ENCODE measurements around the gene C12orf76.

DNA sequence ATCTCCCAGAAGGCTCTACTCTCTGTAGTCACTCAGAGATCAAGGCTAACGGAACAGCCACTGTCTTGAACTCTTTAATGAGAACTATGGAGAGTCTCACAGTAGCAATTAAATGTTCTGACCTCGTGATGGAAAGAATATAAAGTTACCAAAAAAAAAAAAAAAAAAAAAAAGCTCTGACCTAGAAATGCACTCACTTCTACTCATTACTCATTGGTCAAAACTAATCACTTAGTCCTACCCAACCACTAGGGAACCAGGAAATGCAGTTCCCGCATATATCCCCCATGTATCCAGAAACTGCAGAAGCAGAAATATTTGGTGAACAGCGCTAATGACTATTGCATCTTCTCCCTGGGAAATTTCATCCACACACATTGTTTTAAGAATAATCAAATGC, 29.5 kb upstream of the C12orf76 start:
- no peak for TF ChIP-seq CTCF (CRISPR knock-in tag; IDR thresholded peaks at IDR 0.05)
- TF ChIP-seq ZMYM4 (CRISPR knock-in tag; IDR thresholded peaks at IDR 0.05) = no peak
- TF ChIP-seq, protein P1, sequence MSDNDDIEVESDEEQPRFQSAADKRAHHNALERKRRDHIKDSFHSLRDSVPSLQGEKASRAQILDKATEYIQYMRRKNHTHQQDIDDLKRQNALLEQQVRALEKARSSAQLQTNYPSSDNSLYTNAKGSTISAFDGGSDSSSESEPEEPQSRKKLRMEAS (IDR thresholded peaks at IDR 0.05) = no peak
- TF ChIP-seq, protein P2, sequence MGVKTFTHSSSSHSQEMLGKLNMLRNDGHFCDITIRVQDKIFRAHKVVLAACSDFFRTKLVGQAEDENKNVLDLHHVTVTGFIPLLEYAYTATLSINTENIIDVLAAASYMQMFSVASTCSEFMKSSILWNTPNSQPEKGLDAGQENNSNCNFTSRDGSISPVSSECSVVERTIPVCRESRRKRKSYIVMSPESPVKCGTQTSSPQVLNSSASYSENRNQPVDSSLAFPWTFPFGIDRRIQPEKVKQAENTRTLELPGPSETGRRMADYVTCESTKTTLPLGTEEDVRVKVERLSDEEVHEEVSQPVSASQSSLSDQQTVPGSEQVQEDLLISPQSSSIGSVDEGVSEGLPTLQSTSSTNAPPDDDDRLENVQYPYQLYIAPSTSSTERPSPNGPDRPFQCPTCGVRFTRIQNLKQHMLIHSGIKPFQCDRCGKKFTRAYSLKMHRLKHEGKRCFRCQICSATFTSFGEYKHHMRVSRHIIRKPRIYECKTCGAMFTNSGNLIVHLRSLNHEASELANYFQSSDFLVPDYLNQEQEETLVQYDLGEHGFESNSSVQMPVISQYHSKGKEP (CRISPR knock-in tag; IDR thresholded peaks at IDR 0.05) = no peak
- TF ChIP-seq, protein P3, sequence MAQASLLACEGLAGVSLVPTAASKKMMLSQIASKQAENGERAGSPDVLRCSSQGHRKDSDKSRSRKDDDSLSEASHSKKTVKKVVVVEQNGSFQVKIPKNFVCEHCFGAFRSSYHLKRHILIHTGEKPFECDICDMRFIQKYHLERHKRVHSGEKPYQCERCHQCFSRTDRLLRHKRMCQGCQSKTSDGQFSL (CRISPR knock-in tag; IDR thresholded peaks at IDR 0.05) = no peak
- TF ChIP-seq PHB2 (IDR thresholded peaks at IDR 0.05; ENCODE audit: partially characterized antibody) = no peak
- TF ChIP-seq, protein P4, sequence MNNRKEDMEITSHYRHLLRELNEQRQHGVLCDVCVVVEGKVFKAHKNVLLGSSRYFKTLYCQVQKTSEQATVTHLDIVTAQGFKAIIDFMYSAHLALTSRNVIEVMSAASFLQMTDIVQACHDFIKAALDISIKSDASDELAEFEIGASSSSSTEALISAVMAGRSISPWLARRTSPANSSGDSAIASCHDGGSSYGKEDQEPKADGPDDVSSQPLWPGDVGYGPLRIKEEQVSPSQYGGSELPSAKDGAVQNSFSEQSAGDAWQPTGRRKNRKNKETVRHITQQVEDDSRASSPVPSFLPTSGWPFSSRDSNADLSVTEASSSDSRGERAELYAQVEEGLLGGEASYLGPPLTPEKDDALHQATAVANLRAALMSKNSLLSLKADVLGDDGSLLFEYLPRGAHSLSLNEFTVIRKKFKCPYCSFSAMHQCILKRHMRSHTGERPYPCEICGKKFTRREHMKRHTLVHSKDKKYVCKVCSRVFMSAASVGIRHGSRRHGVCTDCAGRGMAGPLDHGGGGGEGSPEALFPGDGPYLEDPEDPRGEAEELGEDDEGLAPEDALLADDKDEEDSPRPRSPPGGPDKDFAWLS (CRISPR knock-in tag; IDR thresholded peaks at IDR 0.05; ENCODE audit: borderline replicate concordance) = no peak
- no peak for TF ChIP-seq ZNF3 (CRISPR knock-in tag; IDR thresholded peaks at IDR 0.05)
- no peak for TF ChIP-seq POLR2A (IDR thresholded peaks at IDR 0.05; ENCODE audit: insufficient read depth in 1 of 2, low read depth in 2 of 2, low read length in 2 of 2)
- TF ChIP-seq, protein P5, sequence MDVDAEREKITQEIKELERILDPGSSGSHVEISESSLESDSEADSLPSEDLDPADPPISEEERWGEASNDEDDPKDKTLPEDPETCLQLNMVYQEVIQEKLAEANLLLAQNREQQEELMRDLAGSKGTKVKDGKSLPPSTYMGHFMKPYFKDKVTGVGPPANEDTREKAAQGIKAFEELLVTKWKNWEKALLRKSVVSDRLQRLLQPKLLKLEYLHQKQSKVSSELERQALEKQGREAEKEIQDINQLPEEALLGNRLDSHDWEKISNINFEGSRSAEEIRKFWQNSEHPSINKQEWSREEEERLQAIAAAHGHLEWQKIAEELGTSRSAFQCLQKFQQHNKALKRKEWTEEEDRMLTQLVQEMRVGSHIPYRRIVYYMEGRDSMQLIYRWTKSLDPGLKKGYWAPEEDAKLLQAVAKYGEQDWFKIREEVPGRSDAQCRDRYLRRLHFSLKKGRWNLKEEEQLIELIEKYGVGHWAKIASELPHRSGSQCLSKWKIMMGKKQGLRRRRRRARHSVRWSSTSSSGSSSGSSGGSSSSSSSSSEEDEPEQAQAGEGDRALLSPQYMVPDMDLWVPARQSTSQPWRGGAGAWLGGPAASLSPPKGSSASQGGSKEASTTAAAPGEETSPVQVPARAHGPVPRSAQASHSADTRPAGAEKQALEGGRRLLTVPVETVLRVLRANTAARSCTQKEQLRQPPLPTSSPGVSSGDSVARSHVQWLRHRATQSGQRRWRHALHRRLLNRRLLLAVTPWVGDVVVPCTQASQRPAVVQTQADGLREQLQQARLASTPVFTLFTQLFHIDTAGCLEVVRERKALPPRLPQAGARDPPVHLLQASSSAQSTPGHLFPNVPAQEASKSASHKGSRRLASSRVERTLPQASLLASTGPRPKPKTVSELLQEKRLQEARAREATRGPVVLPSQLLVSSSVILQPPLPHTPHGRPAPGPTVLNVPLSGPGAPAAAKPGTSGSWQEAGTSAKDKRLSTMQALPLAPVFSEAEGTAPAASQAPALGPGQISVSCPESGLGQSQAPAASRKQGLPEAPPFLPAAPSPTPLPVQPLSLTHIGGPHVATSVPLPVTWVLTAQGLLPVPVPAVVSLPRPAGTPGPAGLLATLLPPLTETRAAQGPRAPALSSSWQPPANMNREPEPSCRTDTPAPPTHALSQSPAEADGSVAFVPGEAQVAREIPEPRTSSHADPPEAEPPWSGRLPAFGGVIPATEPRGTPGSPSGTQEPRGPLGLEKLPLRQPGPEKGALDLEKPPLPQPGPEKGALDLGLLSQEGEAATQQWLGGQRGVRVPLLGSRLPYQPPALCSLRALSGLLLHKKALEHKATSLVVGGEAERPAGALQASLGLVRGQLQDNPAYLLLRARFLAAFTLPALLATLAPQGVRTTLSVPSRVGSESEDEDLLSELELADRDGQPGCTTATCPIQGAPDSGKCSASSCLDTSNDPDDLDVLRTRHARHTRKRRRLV (CRISPR knock-in tag; IDR thresholded peaks at IDR 0.05) = no peak
- no peak for TF ChIP-seq HHEX (CRISPR knock-in tag; IDR thresholded peaks at IDR 0.05)
- no peak for TF ChIP-seq NFRKB (IDR thresholded peaks at IDR 0.05)
- no peak for TF ChIP-seq ZNF282 (IDR thresholded peaks at IDR 0.05; ENCODE audit: partially characterized antibody)

All from HepG2 (cell line).